GM21528 (cell line): ENCODE measurements around the gene STAC.
"Not testable (repeated sequence)": the region's sequence is repeated elsewhere in the genome, so short reads cannot be mapped to it uniquely, and the experiment has no call there.

ENCODE experiments used
- ATAC-seq: cut with Tn5 transposase; IDR thresholded peaks from one replicate; pipeline ENCODE4 v1.9.1; 2021; ENCODE audit warnings: mild to moderate bottlenecking, moderate library complexity; ENCODE audit not compliant: unreplicated experiment, low FRiP score

STAC gene

DNA sequence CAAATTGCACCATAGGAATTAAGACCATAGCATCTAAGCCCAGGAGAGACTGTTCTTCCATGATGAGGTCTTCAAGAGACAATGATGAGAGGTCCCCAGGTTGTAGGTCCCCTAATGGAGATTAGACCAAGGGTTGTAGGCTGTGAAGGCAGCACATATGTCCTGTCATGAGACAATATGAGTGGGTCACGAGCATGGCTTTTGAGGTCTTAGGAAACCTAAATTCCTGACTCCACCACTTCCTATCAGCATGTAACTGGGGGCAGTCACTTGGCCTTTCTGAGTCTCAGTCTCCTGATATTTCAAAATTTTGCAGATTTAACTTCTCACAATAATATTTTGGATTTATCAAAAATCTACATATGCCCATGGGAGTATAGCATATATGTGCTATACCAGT is 31.3 kb downstream of the STAC start:
- no peak for ATAC-seq

DNA sequence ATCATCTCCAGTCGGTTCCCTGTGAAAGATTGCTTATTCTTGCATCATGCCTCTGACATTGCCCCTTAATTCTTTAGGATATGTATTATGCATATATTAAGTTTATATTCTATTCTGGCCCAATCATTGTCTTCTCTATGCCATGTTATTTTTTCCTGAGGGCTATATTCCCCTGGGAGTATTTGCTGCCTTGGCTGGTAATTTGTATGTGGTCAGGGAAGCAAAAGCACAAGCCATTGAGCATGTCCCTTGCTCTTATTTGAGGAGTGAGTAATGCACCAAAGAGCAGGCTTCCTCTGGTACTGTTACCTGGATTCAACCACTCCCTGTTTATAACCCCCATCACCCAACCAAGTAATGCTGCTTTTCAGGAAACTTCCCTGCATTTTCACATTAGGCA is 36.3 kb downstream of the STAC start:
- no peak for ATAC-seq

DNA sequence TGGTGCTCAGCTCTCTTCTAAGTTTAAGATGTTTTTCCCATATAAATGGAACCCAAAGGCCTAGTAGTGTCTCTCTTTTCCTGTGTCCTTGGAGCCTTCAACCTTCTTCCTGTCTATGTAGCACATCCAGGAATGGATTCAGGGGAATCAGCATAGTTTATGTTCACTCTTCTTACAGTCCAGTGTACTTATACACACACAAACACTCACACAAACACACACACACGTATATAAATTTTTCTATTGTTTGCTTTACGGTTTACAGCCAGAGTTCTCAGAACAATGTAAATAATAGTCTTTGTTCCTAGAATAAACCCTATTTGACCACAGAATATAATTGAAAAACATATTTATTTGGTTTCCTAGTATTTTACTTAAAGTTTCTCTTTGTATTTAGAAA is 36.9 kb downstream of the STAC start:
- ATAC-seq = no peak

DNA sequence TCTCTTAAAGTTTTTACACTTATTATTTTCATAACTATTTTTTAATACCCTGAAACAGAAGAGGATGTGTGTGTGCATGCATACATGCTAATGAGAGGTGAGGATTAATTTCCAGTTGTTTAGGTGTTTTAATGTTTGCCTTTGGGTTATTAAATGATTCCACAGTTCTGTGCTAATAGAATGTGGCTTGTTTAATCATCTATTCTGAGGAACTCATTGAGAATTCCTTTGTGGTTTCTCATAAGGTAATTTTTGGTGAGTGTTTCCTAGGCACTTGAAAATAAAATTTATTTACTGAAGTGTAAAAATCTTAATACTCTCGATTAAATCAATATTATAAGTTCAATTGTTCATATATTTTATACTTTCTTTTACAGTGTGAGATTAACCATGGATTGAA is 38.0 kb downstream of the STAC start:
- ATAC-seq = no peak

DNA sequence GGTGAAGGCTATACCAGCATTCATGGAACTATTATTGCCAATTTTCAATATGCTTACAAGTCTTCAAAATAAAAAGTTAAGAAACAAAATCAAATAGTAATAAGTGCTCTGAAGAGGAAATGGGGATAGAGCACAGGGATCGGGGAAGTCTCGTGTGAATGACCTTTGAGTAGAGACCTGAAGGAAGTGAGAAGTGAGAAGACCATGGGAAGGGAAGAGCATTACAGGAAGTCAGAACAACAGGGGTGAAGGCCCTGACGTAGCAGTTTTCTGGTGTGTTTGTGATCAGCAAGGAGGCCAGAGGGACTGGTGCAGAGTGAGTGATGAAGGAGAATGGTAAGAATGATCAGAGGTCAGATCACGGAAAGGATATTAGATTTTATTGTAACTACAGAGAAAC is 48.1 kb downstream of the STAC start:
- no peak for ATAC-seq

DNA sequence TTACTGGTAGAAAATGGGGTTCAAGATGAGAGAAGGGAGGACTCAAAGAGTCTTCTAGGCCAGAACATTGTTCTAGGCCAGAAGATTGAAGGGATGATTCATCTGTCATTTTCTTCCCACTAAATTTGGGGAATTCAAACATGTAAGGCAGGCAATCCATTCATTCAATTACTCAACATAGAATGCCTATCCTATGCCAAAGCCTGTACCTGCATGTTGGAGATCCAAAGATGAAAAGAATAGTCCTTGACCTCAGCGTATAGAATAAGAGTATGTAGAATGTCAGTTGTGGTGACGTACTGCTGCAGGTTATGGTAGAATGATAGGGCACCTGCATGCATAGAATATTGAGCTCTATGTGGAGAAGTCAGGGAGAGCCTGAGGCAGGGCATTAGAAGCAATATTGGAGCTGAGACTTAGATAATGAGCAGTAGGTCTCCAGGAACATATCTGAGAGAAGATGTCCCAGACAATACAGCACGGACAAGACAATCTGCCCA is 49.7 kb downstream of the STAC start:
- no peak for ATAC-seq

DNA sequence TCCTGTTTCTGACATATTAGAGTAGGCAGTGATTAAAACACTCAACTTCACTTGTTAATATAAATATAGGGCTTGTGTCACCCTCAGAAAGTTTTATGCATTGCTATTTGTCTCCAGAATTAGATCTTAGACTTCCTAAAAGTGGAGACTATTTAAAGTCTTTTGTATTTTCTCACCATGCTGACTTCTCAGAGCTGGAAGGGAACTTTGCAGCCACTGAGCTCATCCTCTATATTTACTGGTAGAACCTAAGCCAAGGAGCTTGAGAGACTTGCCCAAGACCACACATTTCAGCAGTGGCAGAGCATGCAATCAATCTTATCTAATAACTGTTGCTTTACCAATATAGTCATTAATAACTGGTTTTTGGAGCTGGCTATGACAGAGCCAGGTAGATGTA is 53.2 kb downstream of the STAC start:
- no peak for ATAC-seq

DNA sequence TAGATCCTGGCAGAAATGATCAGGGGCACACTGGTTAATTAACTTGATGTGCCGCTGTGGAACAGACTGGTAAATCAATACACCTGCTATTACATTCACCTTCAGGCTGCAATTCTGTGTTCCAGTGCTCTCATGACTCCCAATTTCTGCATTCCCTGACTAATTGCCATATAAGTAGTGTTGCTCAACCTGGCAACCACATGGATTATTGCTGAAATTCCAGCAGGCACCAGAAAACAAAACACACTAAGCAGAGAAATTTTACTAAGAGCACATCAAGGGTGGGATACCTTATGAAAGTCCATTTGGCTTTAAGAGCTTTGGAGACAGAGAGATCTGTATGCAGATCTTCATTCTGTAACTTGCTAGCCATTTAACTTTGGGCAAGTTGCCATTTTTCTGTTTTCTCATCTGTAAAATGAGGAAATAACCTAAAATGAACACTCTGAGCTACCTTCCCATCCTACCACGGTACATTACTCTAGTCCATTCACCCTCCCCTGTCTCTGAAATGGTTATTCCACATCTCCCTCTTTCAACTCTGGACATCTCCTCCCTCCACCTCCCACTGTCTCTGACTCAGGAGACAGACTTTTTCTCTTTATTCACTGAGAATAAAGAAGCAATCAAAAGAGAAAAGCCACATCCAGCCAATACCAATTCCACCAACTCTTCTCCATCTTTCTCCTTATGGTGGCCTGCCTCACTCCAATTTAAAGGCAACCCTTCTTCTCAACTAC is 54.6 kb downstream of the STAC start:
- no peak for ATAC-seq

DNA sequence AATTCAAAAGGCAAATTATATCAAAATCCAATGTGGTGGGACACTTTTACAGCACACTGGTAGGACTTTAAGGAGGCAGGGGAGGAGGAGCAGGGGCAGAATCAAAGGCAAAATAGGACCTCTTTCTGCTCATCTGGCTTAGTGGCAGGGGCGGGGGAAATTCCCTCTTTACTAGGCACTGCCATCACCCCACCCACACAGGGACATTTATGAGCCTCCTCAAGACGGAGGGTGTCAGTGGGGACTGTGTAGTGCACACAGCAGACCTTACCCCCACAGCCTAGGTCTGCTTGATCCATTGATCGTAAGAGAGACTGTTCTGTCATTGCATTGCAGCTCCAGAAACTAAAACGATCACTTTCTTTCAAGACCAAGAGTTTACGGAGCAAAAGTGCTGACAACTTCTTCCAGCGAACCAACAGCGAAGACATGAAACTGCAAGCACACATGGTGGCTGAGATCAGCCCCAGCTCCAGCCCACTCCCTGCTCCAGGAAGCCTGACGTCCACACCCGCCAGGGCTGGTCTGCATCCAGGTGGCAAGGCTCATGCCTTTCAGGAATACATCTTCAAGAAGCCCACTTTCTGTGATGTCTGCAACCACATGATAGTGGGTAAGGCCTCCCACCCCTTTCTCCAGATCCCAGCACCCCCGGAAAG is 62.9 kb downstream of the STAC start:
- no peak for ATAC-seq

DNA sequence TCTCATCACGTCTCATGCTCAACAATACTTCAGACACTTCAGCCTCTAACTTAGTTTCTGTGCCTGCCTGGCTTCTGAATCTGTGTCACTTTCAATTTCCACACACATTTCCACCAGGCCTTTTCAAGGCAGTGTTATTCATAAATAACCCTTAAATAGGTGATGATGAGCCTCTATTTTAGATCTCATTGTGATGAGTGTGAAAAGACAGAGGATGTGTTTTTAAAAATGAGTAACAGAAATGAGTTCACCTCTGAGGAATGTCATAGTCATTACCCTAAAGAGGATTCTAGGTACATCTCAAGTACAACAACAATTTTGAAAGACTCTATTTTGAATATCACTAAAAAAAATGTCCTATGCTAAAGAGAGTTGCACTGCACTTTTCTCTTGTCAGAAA is 64.6 kb downstream of the STAC start:
- ATAC-seq = no peak

DNA sequence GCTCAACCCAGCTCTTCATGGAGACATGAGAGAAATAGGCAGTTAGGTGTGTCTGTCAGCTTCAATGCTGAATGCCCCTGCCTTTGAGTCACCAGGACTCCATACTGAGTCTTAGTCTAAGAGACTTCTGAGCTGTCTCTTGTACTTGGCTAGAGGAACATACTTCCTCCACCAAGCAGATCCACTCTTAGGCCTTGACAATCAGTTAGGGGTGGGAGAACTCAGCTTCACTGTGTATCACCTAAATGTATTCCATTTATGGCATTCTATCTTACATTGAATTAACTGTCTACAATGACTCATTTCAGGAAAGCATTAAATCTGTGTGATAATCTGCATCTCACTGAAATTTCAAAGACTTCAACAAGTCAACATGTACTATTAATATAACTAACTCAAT is 66.0 kb downstream of the STAC start:
- ATAC-seq = no peak

DNA sequence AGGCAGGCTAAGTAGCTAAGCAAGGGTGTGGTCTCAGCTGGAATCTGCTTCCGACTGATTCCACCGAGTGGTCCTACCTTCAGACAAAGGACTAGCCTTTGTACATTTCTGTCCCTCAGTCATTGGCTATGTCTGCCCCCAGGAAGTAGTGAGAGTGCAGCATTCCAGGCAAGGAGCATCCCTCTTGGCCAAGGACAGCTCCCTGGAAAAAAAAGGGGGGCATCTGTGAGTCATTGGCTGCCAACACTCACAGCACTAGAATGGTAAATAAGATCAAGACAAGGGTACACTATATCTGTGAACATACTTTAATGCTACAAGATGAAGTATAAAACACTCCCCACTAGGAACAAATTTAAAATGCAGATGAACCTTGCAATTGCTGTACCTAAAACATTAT is 66.8 kb downstream of the STAC start:
- no peak for ATAC-seq

DNA sequence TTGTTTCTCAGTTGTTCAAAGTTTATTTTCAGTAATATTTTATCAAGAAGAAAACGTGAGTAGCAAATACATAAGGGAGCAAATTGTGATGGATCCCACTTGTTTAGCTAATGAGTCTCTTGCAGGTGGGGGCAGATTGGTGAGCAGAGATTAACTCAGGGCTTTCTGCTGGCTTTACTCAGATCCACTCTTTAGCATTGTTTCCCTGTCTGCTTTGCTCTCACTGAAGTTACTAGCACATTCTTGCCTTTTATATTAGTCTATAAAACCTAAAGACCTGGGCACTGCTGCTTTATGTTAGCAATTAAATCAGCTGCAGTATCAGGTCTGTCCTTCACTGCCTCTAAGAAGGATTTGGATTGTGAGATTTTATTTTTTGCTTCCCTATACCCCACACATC is 71.5 kb downstream of the STAC start:
- no peak for ATAC-seq

DNA sequence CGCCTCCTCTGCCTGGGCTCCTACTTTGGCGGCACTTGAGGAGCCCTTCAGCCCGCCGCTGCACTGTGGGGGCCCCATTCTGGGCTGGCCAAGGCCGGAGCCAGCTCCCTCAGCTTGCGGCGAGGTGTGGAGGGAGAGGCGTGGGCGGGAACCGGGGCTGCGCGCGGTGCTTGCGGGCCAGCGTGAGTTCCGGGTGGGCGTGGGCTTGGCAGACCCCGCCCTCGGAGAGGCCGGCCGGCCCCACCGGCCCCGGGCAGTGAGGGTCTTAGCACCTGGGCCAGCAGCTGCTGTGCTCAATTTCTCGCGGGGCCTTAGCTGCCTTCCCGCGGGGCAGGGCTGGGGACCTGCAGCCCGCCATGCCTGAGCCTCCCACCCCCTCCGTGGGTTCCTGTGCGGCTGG is 72.9 kb downstream of the STAC start:
- not testable (repeated sequence) for ATAC-seq

DNA sequence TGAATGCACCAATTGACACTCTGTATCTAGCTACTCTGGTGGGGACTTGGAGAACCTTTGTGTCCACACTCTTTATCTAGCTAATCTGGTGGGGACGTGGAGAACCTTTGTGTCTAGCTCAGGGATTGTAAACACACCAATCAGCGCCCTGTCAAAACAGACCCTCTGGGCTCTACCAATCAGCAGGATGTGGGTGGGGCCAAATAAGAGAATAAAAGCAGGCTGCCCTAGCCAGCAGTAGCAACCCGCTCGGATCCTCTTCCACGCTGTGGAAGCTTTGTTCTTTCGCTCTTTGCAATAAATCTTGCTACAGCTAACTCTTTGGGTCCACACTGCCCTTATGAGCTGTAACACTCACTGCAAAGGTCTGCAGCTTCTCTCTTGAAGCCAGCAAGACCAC is 73.6 kb downstream of the STAC start:
- ATAC-seq = not testable (repeated sequence)

DNA sequence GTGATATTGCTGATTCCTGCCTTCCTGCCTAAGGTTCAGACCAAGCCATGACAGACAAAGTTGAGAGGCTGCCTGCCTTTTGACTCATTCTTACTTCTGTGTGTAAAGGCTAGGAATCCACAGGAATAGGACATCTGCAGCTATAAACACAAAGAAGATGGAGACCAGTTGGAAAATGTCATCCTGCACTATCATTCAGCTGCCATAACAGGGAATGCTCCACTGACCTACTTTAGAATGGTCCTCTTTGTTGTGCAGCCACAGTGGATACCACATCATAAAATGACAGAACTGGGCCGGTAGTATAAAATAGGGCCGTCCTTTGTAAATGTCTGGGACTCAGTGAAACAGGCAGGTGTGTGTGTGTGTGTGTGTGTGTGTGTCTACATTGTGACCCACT is 75.1 kb downstream of the STAC start:
- no peak for ATAC-seq

DNA sequence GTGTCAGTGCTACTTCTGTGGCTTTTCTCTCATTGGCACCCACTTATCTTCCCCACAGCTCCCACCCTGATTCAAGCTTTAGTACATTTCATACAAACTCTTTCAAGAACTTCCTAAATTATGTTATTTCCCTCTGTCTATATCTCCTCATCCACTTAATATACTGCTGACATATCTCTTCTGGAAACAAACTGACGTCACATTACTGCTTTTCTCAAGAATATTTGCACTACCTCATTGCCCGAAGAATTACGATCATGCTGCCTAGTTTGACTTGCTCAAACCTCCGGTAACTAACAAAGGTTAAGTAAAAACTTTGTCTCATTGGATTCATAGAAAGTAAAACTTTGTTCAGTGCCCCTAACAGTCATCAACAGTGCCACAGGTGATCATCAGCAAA is 76.5 kb downstream of the STAC start:
- ATAC-seq = no peak

DNA sequence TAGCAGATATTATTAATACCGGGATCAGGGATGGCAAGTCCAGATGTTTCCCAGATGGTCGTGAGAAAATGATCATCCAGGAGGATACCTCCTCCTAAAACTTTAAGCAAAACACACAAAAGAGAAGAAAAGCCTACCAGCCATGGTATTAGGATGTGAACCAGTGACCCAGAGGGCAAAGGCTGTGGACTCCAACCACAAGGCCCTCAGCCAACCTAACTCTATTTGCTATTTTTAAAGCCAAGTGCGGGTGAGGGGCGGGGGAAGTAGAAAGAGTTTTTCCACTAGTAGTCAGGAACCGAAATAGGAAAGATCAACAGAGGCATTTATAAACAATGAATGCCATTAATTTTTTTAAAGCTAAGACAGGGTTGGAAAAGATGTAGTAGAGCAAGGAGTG is 77.4 kb downstream of the STAC start:
- ATAC-seq = no peak

DNA sequence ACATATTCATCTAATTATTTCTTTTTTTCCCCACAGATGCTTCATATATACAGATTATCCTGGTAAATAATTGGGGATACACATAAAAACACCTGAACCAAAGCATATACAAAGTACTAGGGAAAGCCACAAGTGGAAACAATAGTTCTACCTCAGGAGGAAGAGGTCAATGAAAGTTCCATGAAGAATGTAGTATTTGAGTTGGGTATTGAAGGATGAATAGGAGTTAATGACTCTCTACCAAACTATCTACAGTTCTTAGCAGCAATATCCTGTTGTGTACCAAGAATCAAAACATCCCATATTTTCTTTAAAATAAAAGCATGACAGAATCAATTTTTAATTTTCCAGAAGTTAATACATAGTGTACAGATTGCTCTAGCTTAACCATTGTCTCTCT is 78.9 kb downstream of the STAC start:
- no peak for ATAC-seq

DNA sequence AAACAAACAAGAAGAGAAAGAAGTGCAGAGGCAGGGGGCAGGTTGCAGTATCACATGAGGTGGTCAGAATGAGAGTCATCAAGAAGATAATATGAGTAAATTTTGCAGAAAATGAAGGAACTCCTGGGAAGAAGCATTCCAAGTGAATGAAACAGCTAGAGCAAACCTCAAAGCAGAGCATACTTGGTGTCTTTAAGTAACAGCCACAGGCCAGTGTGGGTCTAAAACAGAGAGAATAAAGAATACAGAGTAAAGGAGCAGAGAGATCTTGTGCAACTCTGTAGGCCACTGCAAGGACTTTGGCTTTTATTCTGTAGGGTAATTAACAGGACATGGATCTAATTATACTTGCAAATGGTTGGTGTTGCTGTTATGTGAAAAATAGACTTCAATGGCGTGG is 81.3 kb downstream of the STAC start:
- no peak for ATAC-seq

DNA sequence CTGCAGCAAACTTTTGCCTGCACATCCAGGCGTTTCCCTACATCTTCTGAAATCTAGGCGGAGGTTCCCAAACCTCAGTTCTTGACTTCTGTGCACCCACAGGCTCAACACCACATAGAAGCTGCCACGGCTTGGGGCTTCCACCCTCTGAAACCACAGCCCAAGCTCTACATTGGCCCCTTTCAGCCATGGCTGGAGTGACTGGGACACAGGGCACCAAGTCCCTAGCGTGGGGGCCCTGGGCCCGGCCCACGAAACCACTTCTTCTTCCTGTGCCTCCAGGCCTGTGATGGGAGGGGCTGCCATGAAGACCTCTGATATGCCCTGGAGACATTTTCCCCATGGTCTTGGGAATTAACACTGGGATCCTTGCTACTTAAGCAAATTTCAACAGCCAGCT is 91.7 kb downstream of the STAC start:
- ATAC-seq = not testable (repeated sequence)

DNA sequence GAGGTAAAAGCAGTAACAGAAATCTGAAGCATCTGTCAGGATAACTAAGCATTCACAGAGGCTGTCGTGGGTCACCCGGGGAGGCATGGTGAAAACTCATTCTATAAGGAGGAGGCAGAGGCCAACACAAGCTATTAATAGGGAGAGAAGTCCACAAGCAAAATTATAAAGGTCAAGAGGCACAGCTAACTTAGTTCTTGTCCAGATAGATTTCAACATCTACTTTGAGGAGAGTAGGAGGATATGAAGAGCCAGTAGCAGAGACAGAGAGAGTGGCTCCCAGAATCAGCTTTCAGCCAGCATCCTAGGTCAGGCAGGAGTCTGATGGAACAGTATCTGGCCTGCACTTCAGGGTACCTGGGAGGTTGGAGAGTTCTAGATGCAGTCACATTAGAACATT is 95.3 kb downstream of the STAC start:
- ATAC-seq = no peak
